ENCODE results near the gene FZD1.

The FZD1 gene

DNA sequence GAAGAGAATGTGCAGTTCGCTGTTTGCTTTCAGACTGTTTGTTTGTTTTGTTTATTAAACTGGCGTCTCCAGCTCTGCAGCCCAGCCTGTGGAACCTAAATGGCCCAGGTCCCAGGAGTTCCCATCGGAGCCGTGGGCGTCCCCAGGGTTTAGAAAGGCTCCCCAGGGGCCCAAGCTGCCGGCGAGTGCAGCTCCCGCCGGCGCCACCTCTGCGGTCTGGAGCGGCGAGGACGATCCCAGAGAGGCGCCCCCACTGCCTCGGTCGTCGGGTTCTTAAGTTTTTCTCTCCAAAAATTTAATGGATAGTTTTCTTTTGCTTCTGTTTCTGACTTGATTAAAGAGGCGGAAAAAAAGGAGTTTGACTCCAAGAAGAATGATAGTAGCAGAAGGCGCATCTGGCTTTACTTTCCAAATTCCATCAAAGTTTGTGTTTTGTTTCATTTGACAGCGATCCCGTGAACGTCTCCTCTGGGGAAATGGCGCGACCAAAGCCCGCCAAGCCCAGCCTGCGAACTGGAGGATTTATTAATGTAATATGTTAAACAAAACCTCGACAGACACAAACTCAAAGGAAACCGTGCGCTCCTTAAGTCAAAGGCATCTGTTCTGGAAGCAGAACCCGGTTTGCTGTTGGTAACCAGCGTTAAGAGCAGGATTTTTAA is 718 bp upstream of the FZD1 start:
- ChIA-PET POLR2A (ENCODE audit: low non-redundant PET) (no interaction called here), CTCF (interaction anchor here (0.6 to 1.1 kb wide), 2 partner anchors 14 to 23 kb away, joined by 3 read pairs; no protein-coding TSS in a partner anchor)
- DNase-seq (ENCODE audit: low spot score) = no peak
- H3K27ac ChIP-seq = peak overlapping the region; percentile 96
- TF ChIP-seq CTCF (conservative IDR thresholded peaks at IDR 0.05; ENCODE audit: low read depth) = no peak

DNA sequence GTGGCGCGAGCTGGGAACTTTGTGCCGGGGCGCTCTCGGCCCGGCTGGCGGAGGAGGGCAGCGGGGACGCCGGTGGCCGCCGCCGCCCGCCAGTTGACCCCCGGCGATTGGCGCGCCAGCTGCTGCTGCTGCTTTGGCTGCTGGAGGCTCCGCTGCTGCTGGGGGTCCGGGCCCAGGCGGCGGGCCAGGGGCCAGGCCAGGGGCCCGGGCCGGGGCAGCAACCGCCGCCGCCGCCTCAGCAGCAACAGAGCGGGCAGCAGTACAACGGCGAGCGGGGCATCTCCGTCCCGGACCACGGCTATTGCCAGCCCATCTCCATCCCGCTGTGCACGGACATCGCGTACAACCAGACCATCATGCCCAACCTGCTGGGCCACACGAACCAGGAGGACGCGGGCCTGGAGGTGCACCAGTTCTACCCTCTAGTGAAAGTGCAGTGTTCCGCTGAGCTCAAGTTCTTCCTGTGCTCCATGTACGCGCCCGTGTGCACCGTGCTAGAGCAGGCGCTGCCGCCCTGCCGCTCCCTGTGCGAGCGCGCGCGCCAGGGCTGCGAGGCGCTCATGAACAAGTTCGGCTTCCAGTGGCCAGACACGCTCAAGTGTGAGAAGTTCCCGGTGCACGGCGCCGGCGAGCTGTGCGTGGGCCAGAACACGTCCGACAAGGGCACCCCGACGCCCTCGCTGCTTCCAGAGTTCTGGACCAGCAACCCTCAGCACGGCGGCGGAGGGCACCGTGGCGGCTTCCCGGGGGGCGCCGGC is 870 bp downstream of the FZD1 start:
- H3K27ac ChIP-seq = peak overlapping the region; percentile 96
- POLR2A ChIA-PET (ENCODE audit: low non-redundant PET) = no interaction called here
- DNase-seq (ENCODE audit: low spot score) = peak; percentile 41
- no peak for TF ChIP-seq CTCF (conservative IDR thresholded peaks at IDR 0.05; ENCODE audit: low read depth)
- CTCF ChIA-PET = interaction anchor here (0.6 kb wide), 4 partner anchors 8 to 286 kb away, joined by 3 to 4 read pairs (median 3); no protein-coding TSS in a partner anchor

- no peak for DNase-seq (ENCODE audit: low spot score)
- CTCF ChIA-PET = interaction anchor here (0.6 kb wide), 3 partner anchors 8 to 183 kb away, joined by 3 read pairs; no protein-coding TSS in a partner anchor
- POLR2A ChIA-PET (ENCODE audit: low non-redundant PET) = no interaction called here
- H3K27ac ChIP-seq = peak overlapping the region; percentile 96
- TF ChIP-seq CTCF (conservative IDR thresholded peaks at IDR 0.05; ENCODE audit: low read depth) = no peak
Observed at GRCh38 chr7:91265693-91266066, 1.4 kb downstream of the FZD1 start.

- peak overlapping the region; percentile 96 for H3K27ac ChIP-seq
- CTCF ChIA-PET = interaction anchor here (0.6 kb wide), 1 partner anchor 9 kb away, joined by 3 read pairs; no protein-coding TSS in a partner anchor
- no peak for TF ChIP-seq CTCF (conservative IDR thresholded peaks at IDR 0.05; ENCODE audit: low read depth)
- POLR2A ChIA-PET (ENCODE audit: low non-redundant PET) = no interaction called here
- DNase-seq (ENCODE audit: low spot score) = no peak
Observed at GRCh38 chr7:91266067-91266688, 1.9 kb downstream of the FZD1 start.

- no peak for DNase-seq (ENCODE audit: low spot score)
- H3K27ac ChIP-seq = no peak overlapping the region
- ChIA-PET POLR2A (ENCODE audit: low non-redundant PET) (no interaction called here), CTCF (no interaction called here)
- no peak for TF ChIP-seq CTCF (conservative IDR thresholded peaks at IDR 0.05; ENCODE audit: low read depth)
Observed at GRCh38 chr7:91266689-91267090, 2.5 kb downstream of the FZD1 start.

- CTCF ChIA-PET = no interaction called here
- H3K27ac ChIP-seq = no peak overlapping the region
- no peak for DNase-seq (ENCODE audit: low spot score)
- no peak for TF ChIP-seq CTCF (conservative IDR thresholded peaks at IDR 0.05; ENCODE audit: low read depth)
- POLR2A ChIA-PET (ENCODE audit: low non-redundant PET) = no interaction called here
Observed at GRCh38 chr7:91267171-91267955, 3.1 kb downstream of the FZD1 start.
